CD14-positive monocyte (primary cell): Measurements from ENCODE around the gene MAPRE3. TPM values are rescaled to one million over a fixed set of nuclear protein-coding genes. Genes with fewer than 3 reads are reported as not detected.

Experiments
- DNase-seq, 3 donors: peaks; one replicate each; pipeline ENCODE4 v3.0.0-alpha.2; 2011 to 2022
- H2AFZ ChIP-seq: 2 replicates; pipeline ENCODE4 v1.6.0; 2012; ENCODE audit warnings: mild to moderate bottlenecking, low read depth, low read length, inconsistent platforms; ENCODE audit not compliant: insufficient read depth, poor library complexity, severe bottlenecking
- H3K27ac ChIP-seq, 2 donors: 1 replicate in 1 of 2; 2 replicates in 1 of 2; pipeline ENCODE4 v1.5.1; 2012 to 2013; ENCODE audit warnings: low read length in 2 of 2, control low read depth in 1 of 2, inconsistent platforms in 1 of 2, low read depth in 1 of 2, mild to moderate bottlenecking in 1 of 2
- H3K27me3 ChIP-seq, 2 donors: one replicate each; pipeline versions ENCODE4 v1.6.0 to v1.6.1; 2011 to 2013; ENCODE audit warnings: low read length in 2 of 2; ENCODE audit not compliant: control insufficient read depth in 2 of 2, insufficient read depth in 2 of 2
- H3K36me3 ChIP-seq, 2 donors: replicated peaks in 1 of 2; 1 replicate in 1 of 2; 2 replicates in 1 of 2; pipeline versions ENCODE4 v1.5.1 to v1.6.1; 2012 to 2013; ENCODE audit warnings: low read length in 2 of 2, control low read depth in 1 of 2, inconsistent platforms in 1 of 2, mild to moderate bottlenecking in 1 of 2; ENCODE audit not compliant: insufficient read depth in 2 of 2, control insufficient read depth in 1 of 2
- H3K4me1 ChIP-seq, 2 donors: 1 replicate in 1 of 2; 2 replicates in 1 of 2; pipeline versions ENCODE4 v1.5.1 to v1.6.1; 2012 to 2013; ENCODE audit warnings: low read length in 2 of 2, control low read depth in 1 of 2, inconsistent platforms in 1 of 2, mild to moderate bottlenecking in 1 of 2, moderate library complexity in 1 of 2; ENCODE audit not compliant: insufficient read depth in 2 of 2, control insufficient read depth in 1 of 2
- H3K4me2 ChIP-seq: replicated peaks from 2 replicates; pipeline ENCODE3; 2012; ENCODE audit warnings: low read length, moderate library complexity, mild to moderate bottlenecking; ENCODE audit not compliant: poor library complexity, severe bottlenecking; ENCODE audit errors: extremely low read depth
- H3K4me3 ChIP-seq, 3 experiments: fragments of 200-600 bp in 1 of 3; sonication (generic) in 1 of 3; replicated peaks in 1 of 3; 1 replicate in 2 of 3; 2 replicates in 1 of 3; pipeline ENCODE4 v1.5.1; 2011 to 2013; ENCODE audit warnings: low read length in 3 of 3, mild to moderate bottlenecking in 3 of 3, control low read depth in 2 of 3, low read depth in 2 of 3, inconsistent platforms in 1 of 3, moderate library complexity in 1 of 3
- H3K79me2 ChIP-seq: 2 replicates; pipeline ENCODE4 v1.6.0; 2012; ENCODE audit warnings: mild to moderate bottlenecking, control low read depth, inconsistent platforms, low read length, moderate library complexity; ENCODE audit not compliant: insufficient read depth
- H3K9ac ChIP-seq: 2 replicates; pipeline ENCODE4 v1.6.0; 2017; ENCODE audit warnings: low read length, mild to moderate bottlenecking; ENCODE audit not compliant: insufficient read depth, poor library complexity, severe bottlenecking
- H3K9me3 ChIP-seq, 2 donors: replicated peaks in 1 of 2; 1 replicate in 1 of 2; 2 replicates in 1 of 2; pipeline versions ENCODE4 v1.5.1 to v1.6.1; 2012 to 2013; ENCODE audit warnings: low read length in 2 of 2, control low read depth in 1 of 2; ENCODE audit not compliant: control insufficient read depth in 1 of 2, insufficient read depth in 1 of 2
- H4K20me1 ChIP-seq: 2 replicates; pipeline ENCODE4 v1.6.0; 2012; ENCODE audit warnings: mild to moderate bottlenecking, low read length, control low read depth, moderate library complexity; ENCODE audit not compliant: insufficient read depth
- H3K27ac Mint-ChIP-seq, 7 donors: one replicate each; pipeline ENCODE4 v1.8.0; 2020; ENCODE audit warnings: mild to moderate bottlenecking in 7 of 7, mixed read lengths in 7 of 7, moderate library complexity in 6 of 7, inconsistent platforms in 2 of 7
- H3K27me3 Mint-ChIP-seq, 3 donors: one replicate each; pipeline ENCODE4 v1.8.0; 2021 to 2022; ENCODE audit warnings: low read depth in 3 of 3, mild to moderate bottlenecking in 3 of 3, mixed read lengths in 3 of 3, moderate library complexity in 3 of 3, inconsistent platforms in 1 of 3
- H3K36me3 Mint-ChIP-seq, 2 donors: one replicate each; pipeline ENCODE4 v1.8.0; 2020; ENCODE audit warnings: mixed read lengths in 2 of 2, inconsistent platforms in 1 of 2, mild to moderate bottlenecking in 1 of 2
- H3K4me1 Mint-ChIP-seq: one replicate; pipeline ENCODE4 v1.8.0; 2020; ENCODE audit warnings: mild to moderate bottlenecking, mixed read lengths
- H3K4me3 Mint-ChIP-seq, 2 donors: one replicate each; pipeline ENCODE4 v1.8.0; 2020; ENCODE audit warnings: mild to moderate bottlenecking in 2 of 2, mixed read lengths in 2 of 2, moderate library complexity in 1 of 2
- H3K9me3 Mint-ChIP-seq, 7 donors: one replicate each; pipeline ENCODE4 v1.8.0; 2020 to 2022; ENCODE audit warnings: mixed read lengths in 7 of 7, mild to moderate bottlenecking in 6 of 7, moderate library complexity in 6 of 7, inconsistent platforms in 2 of 7
- WGBS: methylation state at CpG from one replicate; pipeline ENCODE4 v1.1.5; 2013; ENCODE audit warnings: missing lambda C conversion rate; ENCODE audit not compliant: insufficient coverage; 5-methylcytosine and 5-hydroxymethylcytosine counted together
- intact Hi-C, 2 donors: fragments of 100-400 bp; cut with micrococcal nuclease; formaldehyde crosslinking; loops; one replicate each; pipeline versions ENCODE4 v1.15.0 to v1.15.1; 2023
- polyA plus RNA-seq, 3 donors: library from polyadenylated mRNA; depleted of rRNA in 1 of 3; unstranded in 2 of 3; stranded (reverse) in 1 of 3; fragments of 300-500 nt in 2 of 3; fragments of >200 nt in 1 of 3; fragmentation: Illumina TruSeq in 2 of 3; gene quantifications; 1 replicate in 2 of 3; 2 replicates in 1 of 3; pipeline ENCODE4 v1.2.3, GENCODE V29; 2012 to 2021
- TF ChIP-seq, protein P1 (sequence below): fragments of 200-600 bp; IDR thresholded peaks from one replicate; pipeline ENCODE4 v1.8.0; 2022; ENCODE audit warnings: antibody characterized with exemption, mild to moderate bottlenecking

The MAPRE3 gene
- polyA plus RNA-seq, 3 donors: 2.4 to 14.4 (median 3.5) TPM

DNA sequence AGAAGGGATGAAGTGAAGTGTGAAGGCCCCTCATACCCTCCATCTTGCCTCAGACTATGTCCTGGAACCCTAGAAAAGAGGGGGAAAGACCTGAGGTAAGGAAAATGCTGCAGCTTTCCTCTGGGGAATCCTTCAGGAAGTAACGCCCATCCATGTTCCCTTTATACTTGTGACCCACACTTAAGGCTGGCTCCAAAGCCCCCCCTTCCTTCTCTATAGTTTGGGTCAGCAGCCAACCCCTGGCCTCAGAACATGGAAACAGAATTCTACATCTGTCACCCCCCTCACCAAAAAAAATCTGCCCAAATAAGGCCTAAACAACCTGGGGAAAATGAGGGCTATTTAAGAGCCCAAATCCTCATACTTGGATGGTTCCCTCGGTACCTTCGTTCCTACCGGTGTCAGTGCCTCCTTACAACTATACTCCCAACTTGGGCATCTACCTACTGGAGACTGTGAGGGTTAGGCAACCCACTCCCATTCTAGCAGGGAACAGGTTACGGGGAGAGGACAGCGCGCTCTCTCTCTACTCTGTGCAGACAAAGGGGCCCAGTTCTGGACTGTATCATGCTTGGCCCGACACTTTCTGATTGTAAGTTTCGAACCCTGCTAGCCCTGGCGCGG, 100.3 kb downstream of the MAPRE3 start:
- peak overlapping the region; percentile 94 to 95 for H3K4me3 Mint-ChIP-seq
- Histone ChIP-seq H3K9me3 (no peaks in the 10 kb centered on the region), H3K4me2 (peak overlapping the region; percentile 89), H3K9ac (peak overlapping the region; percentile 91), H3K27me3 (no peaks in the 10 kb centered on the region), H3K4me3 (peak overlapping the region; percentile 91 to 97 (median 95)), H3K4me1 (peaks cover 39 to 47% of the 10 kb centered on the region in 2 donors), H2AFZ (peak overlapping the region; percentile 96), H3K27ac (peak overlapping the region; percentile 86 to 96), H3K79me2 (peaks cover 24% of the 10 kb centered on the region), H3K36me3 (peaks cover 21 to 44% of the 10 kb centered on the region in 2 donors), H4K20me1 (peaks cover 15% of the 10 kb centered on the region)
- peak overlapping the region; percentile 92 to 98 (median 96) for H3K27ac Mint-ChIP-seq
- 1% methylated on average over 8 of the region's 11 CpGs for WGBS
- H3K4me1 Mint-ChIP-seq: peaks cover 51% of the 10 kb centered on the region
- intact Hi-C loops: loop anchor here (5.0 kb wide), 1 partner anchor 38 kb away; the partner anchor contains the start of gene TMEM214 (in 2 of the 2)
- TF ChIP-seq, protein P1, sequence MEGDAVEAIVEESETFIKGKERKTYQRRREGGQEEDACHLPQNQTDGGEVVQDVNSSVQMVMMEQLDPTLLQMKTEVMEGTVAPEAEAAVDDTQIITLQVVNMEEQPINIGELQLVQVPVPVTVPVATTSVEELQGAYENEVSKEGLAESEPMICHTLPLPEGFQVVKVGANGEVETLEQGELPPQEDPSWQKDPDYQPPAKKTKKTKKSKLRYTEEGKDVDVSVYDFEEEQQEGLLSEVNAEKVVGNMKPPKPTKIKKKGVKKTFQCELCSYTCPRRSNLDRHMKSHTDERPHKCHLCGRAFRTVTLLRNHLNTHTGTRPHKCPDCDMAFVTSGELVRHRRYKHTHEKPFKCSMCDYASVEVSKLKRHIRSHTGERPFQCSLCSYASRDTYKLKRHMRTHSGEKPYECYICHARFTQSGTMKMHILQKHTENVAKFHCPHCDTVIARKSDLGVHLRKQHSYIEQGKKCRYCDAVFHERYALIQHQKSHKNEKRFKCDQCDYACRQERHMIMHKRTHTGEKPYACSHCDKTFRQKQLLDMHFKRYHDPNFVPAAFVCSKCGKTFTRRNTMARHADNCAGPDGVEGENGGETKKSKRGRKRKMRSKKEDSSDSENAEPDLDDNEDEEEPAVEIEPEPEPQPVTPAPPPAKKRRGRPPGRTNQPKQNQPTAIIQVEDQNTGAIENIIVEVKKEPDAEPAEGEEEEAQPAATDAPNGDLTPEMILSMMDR: no peak
- peaks cover 0 to 2% (median 0%) of the 10 kb centered on the region in 7 donors for H3K9me3 Mint-ChIP-seq
- H3K36me3 Mint-ChIP-seq: peaks cover 34 to 35% of the 10 kb centered on the region in 2 donors
- no peak for DNase-seq
- no peaks in the 10 kb centered on the region for H3K27me3 Mint-ChIP-seq

DNA sequence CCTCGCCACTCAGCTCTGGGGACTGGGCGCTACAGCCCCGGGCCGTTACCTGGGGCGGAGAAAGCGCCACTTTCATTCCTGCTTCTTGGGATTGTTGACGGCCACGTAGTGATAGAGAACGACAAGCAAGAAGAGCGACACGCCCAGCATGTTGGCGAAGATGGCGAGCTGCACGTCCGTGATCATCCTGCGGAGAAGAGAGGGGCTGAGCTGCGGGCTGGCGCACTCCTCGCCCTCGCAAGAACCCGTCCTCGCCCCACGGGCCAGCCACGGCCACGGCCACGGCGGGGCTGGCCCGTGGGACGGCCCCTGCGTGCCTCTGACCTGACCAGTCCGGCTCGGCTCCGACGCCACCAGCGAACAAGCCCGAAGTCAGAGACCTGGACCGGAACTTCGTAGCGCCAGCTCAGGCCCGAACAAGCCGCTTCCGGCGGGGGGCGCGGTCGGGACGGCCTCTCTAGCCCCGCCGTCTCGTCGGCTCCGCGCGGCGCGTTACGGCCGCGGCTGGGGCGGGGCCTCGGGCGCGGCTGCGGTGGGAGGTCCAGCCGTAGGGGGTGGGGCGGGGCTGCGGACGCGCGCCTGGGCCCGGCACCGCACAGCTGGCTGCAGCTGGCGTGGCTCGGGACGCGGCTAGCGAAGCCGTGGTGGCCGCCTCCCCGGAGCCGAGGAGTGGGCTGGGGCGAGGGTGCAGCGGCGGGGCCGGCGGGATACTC, 101.0 kb downstream of the MAPRE3 start, which contains the start of gene OST4:
Gene OST4 (minus strand): TSS at position 378 of the 713 bp plus-strand sequence.
- H3K27me3 ChIP-seq: no peaks in the 10 kb centered on the region
- peak within 1 kb of the TSS; percentile 91 to 97 (median 95) for H3K4me3 ChIP-seq
- peak; percentile 84 to 93 (median 86) for DNase-seq
- H3K9me3 ChIP-seq: no peaks in the 10 kb centered on the region
- peak within 1 kb of the TSS; percentile 86 to 96 for H3K27ac ChIP-seq
- under 1% methylated on average over 85 of the region's 86 CpGs for WGBS
- peak within 1 kb of the TSS; percentile 91 for H3K9ac ChIP-seq
- Mint-ChIP-seq H3K27me3 (no peaks in the 10 kb centered on the region), H3K27ac (peak within 1 kb of the TSS; percentile 92 to 98 (median 96)), H3K4me3 (peak within 1 kb of the TSS; percentile 94 to 95), H3K4me1 (peaks cover 57% of the 10 kb centered on the region), H3K36me3 (peaks cover 30% of the 10 kb centered on the region in 2 donors), H3K9me3 (peaks cover 0 to 2% (median 0%) of the 10 kb centered on the region in 7 donors)
- peaks cover 41 to 49% of the 10 kb centered on the region in 2 donors for H3K4me1 ChIP-seq
- peaks cover 24% of the 10 kb centered on the region for H3K79me2 ChIP-seq
- intact Hi-C loops: loop anchor here (5.0 kb wide), 1 partner anchor 39 kb away; the partner anchor contains the start of gene TMEM214 (in 2 of the 2)
- peak within 1 kb of the TSS; percentile 96 for H2AFZ ChIP-seq
- TF ChIP-seq, protein P1: no peak
- H4K20me1 ChIP-seq: peaks cover 15% of the 10 kb centered on the region
- H3K36me3 ChIP-seq: peaks cover 19 to 37% of the 10 kb centered on the region in 2 donors
- H3K4me2 ChIP-seq: peak within 1 kb of the TSS; percentile 89
